ENCODE measurements around the gene ATP7A. TPM values are rescaled to one million over a fixed set of nuclear protein-coding genes. Genes with fewer than 3 reads are reported as not detected.

Gene ATP7A
- total and polyA plus RNA-seq, 7 donors = 0.46 to 10.5 (median 9.0) TPM

GRCh38 chrX:77962068-77962902 lies 51.8 kb downstream of the ATP7A start:
- H3K4me3 ChIP-seq = no peak overlapping the region

GRCh38 chrX:77966361-77966760 lies 55.9 kb downstream of the ATP7A start:
- TF ChIP-seq, protein P1, sequence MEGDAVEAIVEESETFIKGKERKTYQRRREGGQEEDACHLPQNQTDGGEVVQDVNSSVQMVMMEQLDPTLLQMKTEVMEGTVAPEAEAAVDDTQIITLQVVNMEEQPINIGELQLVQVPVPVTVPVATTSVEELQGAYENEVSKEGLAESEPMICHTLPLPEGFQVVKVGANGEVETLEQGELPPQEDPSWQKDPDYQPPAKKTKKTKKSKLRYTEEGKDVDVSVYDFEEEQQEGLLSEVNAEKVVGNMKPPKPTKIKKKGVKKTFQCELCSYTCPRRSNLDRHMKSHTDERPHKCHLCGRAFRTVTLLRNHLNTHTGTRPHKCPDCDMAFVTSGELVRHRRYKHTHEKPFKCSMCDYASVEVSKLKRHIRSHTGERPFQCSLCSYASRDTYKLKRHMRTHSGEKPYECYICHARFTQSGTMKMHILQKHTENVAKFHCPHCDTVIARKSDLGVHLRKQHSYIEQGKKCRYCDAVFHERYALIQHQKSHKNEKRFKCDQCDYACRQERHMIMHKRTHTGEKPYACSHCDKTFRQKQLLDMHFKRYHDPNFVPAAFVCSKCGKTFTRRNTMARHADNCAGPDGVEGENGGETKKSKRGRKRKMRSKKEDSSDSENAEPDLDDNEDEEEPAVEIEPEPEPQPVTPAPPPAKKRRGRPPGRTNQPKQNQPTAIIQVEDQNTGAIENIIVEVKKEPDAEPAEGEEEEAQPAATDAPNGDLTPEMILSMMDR (IDR thresholded peaks at IDR 0.05) = no peak
- TF ChIP-seq POLR2AphosphoS5 (IDR thresholded peaks at IDR 0.05) = no peak
- TF ChIP-seq POLR2A (IDR thresholded peaks at IDR 0.05) = no peak
- no peak for TF ChIP-seq EP300 (IDR thresholded peaks at IDR 0.05)
- Histone ChIP-seq H3K27me3 (no peaks in the 10 kb centered on the region), H3K27ac (no peak overlapping the region), H3K4me3 (no peak overlapping the region), H3K9me3 (no peaks in the 10 kb centered on the region), H3K36me3 (no peaks in the 10 kb centered on the region), H3K4me1 (no peaks in the 10 kb centered on the region)
- intact Hi-C loops (cut with DNase I) = no loop called here
- WGBS, 2 donors = 96 to 99% methylated on average over 3 of the region's 3 CpGs
- DNase-seq = no peak

More at GRCh38 chrX:77962068-77962902, 51.8 kb downstream of the ATP7A start:
- Histone ChIP-seq H3K4me1 (no peaks in the 10 kb centered on the region), H3K27ac (no peak overlapping the region), H3K36me3 (no peaks in the 10 kb centered on the region), H3K27me3 (no peaks in the 10 kb centered on the region), H3K9me3 (no peaks in the 10 kb centered on the region)
- no peak for DNase-seq
- TF ChIP-seq, protein P1 (IDR thresholded peaks at IDR 0.05) = no peak
- TF ChIP-seq POLR2A (IDR thresholded peaks at IDR 0.05) (no peak), EP300 (IDR thresholded peaks at IDR 0.05) (no peak), POLR2AphosphoS5 (IDR thresholded peaks at IDR 0.05) (no peak)
- intact Hi-C loops (cut with DNase I) = no loop called here
- 86 to 90% methylated on average over 13 of the region's 13 CpGs for WGBS, 2 donors

DNA sequence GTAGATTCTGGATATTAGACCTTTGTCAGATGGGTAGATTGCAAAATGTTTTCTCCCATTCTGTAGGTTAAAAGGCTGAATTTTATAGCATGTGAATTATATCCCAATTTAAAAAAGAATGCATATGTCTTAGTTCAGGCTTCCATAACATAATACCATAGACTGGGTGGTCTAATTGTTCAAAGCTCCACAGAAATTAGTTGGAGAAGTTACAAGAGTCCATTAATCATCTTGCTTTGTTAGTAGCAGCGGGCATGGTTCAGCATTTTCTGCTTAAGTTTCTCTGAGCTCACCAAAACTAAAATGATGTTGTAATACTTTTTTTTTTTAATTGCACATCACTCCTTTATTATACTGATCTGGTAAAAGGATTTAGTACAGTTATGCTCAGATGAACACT lies 57.1 kb downstream of the ATP7A start:
- H3K4me3 ChIP-seq = no peak overlapping the region
- no peak overlapping the region for H3K27ac ChIP-seq
- no peaks in the 10 kb centered on the region for H3K9me3 ChIP-seq
- H3K4me1 ChIP-seq = no peaks in the 10 kb centered on the region
- WGBS, 2 donors = 80 to 91% methylated on average over 1 of the region's 1 CpG
- TF ChIP-seq EP300 (IDR thresholded peaks at IDR 0.05) (no peak), POLR2AphosphoS5 (IDR thresholded peaks at IDR 0.05) (no peak), POLR2A (IDR thresholded peaks at IDR 0.05) (no peak)
- TF ChIP-seq, protein P1 (IDR thresholded peaks at IDR 0.05) = no peak
- H3K27me3 ChIP-seq = no peaks in the 10 kb centered on the region
- no peaks in the 10 kb centered on the region for H3K36me3 ChIP-seq
- intact Hi-C loops (cut with DNase I) = no loop called here
- DNase-seq = no peak

DNA sequence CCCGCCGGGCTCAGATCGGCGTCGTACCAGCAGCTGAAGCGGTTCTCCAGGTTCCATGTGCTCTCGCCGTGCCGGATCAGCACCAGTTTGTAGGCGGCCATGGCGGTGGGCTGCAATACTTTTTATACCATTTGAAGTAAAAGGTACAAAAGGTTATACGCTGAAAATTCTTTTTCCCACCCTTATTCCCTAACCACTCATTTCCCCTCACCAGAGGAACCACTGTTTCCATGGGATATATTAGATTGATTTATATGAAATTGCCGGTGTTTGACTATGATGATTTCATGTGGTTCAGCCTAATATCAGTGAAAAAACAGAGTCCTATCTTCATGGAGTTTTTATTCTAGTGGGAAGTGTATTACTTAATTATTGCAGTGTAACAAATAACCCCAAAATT lies 59.0 kb downstream of the ATP7A start, which contains the start of gene PGAM4:
Gene PGAM4 (minus strand): TSS at position 101 of the 400 bp plus-strand sequence. CDS start 0 bp downstream, at position 101.
- TF ChIP-seq POLR2A (IDR thresholded peaks at IDR 0.05) (no peak), POLR2AphosphoS5 (IDR thresholded peaks at IDR 0.05) (no peak), EP300 (IDR thresholded peaks at IDR 0.05) (no peak)
- TF ChIP-seq, protein P1 (IDR thresholded peaks at IDR 0.05) = no peak
- no peak for DNase-seq
- Histone ChIP-seq H3K4me1 (no peaks in the 10 kb centered on the region), H3K4me3 (no peak within 1 kb of the TSS), H3K9me3 (no peaks in the 10 kb centered on the region), H3K27ac (no peak within 1 kb of the TSS), H3K27me3 (no peaks in the 10 kb centered on the region), H3K36me3 (no peaks in the 10 kb centered on the region)
- intact Hi-C loops (cut with DNase I) = no loop called here
- 98 to 99% methylated on average over 13 of the region's 13 CpGs for WGBS, 2 donors
